Esophagus muscularis mucosa (tissue), 3 donors: ENCODE measurements around the gene PCP2.

Experiments used
- CTCF ChIP-seq, 3 experiments: fragments of 200-600 bp in 2 of 3; fragments of 450-650 bp in 1 of 3; sonication (generic) in 2 of 3; IDR thresholded peaks; one replicate each; pipeline ENCODE4 v1.5.1; 2017 to 2019; ENCODE audit warnings: antibody characterized with exemption in 3 of 3, mild to moderate bottlenecking in 2 of 3, moderate library complexity in 1 of 3
- POLR2AphosphoS5 ChIP-seq, 2 donors: sonication (generic); formaldehyde crosslinking; IDR thresholded peaks; one replicate each; pipeline ENCODE4 v1.6.1; 2017; ENCODE audit warnings: antibody characterized with exemption in 2 of 2

GRCh38 chr19:7643031-7643415 lies 9.5 kb upstream of the PCP2 start:
- TF ChIP-seq CTCF (IDR thresholded peaks at IDR 0.05) (no peak), POLR2AphosphoS5 (IDR thresholded peaks at IDR 0.05) (no peak)
